NOMO-1 (cell line): ENCODE results near the gene HECTD1.
A peak's percentile ranks its signal among the peaks of the same experiment; 100 is the strongest.
"Not testable (repeated sequence)": the region's sequence is repeated elsewhere in the genome, so short reads cannot be mapped to it uniquely, and the experiment has no call there.

Experiments used
- DNase-seq, 2 experiments: peaks; one replicate each; lab custom pipeline; 2025; ENCODE audit not compliant: unreplicated experiment in 2 of 2; lab: John Stamatoyannopoulos, UW

Gene HECTD1

DNA sequence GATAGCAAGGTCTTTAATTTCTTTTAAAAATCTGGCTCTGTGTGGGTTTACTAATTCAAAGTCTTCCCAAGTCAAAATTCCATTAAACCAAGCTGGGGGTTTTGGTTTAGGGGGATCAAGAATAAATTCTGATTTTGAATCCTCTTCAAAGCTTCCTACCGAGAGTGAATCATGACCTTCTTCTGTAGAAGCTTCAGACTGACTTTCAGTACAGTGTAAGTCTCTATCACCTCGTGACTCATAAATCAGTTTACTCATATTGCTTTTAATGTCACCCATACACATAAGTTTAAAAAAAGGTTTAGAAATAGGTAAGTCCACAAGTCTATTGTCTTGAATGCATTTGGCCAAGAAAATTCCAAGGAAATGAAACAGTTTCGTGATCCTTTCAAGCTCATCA lies 100.8 kb downstream of the HECTD1 start:
- no peak for DNase-seq

DNA sequence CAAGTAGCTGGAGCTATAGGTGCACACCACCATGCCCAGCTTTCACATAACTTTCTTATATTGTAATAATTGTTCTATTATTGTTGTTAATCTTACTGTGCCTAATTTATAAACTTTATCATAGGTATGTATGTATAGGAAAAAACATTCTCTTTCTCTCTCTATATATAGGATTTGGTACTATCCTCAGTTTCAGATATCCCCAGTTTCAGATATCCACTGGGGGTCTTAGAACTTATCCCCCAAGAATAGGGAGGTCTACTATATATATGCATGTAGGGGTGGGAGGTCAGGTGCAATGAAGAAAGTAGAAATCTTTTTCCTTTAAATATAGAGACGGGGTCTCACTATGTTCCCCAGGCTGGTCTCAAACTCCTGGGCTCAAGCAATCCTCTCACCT lies 110.5 kb downstream of the HECTD1 start:
- DNase-seq, result no peak

DNA sequence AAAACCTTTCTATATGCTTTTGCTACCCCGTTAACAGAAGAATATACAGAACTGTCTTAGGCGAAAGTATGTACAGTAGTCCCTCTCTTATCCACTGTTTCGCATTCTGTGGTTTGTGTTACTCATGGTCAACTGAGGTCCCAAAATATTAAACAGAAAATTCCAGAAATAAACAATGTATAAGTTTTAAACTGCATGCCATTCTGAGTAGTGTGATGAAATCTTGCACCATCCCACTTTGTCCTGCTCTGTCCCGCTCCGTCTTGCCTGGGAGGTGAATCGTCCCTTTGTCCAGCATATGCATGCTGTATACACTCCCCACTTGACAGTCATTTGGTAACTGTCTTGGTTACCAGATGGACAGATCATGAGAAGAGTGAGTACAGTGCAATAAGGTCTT lies 111.3 kb downstream of the HECTD1 start:
- DNase-seq, result no peak

DNA sequence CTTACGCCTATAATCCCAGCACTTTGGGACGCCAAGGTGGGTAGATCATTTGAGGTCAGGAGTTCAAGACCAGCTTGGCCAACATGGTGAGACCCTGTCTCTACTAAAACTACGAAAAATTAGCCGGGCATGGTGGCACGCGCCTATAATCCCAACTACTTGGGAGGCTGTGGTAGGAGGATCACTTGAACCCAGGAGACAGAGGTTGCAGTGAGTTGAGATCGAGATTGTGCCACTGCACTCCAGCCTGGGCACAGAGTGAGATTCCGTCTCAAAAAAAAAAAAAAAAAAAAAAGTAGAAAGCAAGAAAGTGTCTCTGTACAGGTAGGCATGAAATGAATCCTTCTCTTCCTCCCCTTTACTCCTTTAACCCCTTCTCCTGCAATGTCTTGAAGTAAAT lies 111.8 kb downstream of the HECTD1 start:
- not testable (repeated sequence) for DNase-seq

- DNase-seq, result not testable (repeated sequence)
Measured at GRCh38 chr14:31093884-31094839, 113.4 kb downstream of the HECTD1 start.

DNA sequence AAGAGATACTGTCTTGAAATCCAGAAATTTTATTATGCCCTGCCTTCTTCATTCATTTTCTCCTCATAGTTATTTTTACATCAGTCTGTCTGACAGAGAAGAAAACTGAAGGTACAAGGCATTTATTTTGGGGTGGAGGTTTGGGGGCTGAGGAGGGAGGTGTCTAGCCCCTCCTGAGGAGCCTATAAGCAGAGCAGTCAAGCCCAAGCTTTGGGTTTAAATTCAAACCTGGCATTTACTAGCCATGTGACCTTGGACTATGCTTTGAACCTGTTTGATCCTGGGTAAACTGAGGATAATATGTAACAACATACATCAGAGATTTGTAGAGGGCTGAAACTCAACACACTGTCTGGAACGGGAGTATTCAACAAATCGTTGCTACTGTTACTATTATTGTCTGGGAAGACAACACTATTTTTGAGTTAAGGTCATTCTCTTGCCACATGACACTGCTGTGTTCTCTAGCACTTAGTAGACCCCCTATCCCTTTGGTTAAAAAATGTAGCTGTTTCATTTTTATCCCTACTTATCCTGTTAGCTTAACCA lies 115.4 kb downstream of the HECTD1 start:
- DNase-seq, result no peak

DNA sequence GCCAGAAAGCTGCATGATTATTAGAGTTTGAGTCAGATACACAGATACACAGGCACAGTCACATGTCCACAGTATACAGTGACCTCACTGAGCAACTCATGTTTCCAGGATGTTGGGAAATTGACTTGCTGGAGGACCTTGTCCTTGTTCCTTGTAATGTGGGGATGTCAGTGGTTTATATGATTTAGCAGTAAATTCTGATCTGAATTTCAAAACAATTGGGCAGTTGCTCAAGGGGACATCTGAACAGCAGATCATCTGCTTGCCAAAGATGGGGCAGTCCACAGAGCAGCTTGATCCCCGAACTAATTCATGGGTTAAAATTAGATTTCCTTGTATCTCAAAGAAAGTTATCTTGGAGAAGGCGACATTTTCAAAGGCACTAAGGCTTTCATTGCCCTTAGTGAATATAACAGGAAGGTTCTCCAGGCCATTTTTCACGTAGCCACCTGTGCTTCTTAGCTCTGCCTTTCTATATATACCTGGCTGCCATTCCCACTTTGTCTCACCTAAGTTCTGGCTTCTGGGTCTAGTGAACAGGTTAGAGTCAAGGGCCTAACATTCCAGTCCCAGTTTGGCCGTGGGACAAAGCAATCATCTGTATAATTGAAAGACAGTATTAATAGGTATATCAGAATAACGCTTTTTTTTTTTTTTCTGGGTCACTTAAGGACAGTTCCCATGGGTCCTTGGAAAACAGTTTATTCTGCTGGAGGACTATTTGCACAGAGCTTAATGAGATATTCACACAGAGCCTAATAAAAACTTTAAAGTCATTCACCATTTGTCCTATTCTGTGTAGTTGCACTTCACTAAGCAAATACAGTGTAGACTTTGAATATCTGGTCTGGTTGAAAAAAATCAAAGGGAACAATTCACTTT lies 116.5 kb downstream of the HECTD1 start:
- DNase-seq, result peak; percentile 55 to 76

DNA sequence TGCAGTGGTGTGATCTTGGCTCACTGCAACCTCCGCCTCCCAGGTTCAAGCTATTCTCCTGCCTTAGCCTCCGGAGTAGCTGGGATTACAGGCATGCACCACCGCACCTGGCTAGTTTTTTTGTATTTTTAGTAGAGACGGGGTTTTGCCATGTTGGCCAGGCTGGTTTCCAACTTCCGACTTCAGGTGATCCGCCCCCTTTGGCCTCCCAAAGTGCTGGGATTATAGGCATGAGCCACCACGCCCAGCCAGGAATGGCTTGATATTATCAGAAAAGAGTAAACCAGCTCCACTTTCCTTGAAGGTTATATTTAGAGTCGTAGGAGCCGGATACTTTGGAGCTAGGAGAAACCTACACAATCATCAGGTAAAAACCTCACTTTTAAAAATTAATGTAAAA lies 121.1 kb downstream of the HECTD1 start:
- not testable (repeated sequence) for DNase-seq

DNA sequence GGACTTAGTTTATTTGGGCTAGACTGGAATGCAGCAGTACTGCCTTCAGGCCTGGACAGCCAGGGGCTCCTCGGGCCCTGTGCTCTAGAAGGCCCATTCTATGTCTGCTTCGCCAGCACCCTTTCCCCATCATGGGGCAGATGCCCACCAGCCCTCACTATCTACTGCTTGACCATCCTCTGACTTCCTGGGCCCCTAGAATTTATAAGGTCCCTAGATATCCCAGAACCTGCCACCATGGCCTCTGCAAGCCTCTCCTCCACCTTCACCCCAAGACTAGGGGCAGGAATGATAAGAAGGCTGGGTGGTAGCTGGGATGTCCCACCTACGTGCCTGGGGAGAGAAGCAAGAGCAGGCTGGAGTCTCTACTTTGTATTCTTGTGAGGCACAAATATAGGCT lies 122.6 kb downstream of the HECTD1 start:
- DNase-seq, result no peak

GRCh38 chr14:31084385-31084784 lies 123.2 kb downstream of the HECTD1 start:
- DNase-seq, result no peak

DNA sequence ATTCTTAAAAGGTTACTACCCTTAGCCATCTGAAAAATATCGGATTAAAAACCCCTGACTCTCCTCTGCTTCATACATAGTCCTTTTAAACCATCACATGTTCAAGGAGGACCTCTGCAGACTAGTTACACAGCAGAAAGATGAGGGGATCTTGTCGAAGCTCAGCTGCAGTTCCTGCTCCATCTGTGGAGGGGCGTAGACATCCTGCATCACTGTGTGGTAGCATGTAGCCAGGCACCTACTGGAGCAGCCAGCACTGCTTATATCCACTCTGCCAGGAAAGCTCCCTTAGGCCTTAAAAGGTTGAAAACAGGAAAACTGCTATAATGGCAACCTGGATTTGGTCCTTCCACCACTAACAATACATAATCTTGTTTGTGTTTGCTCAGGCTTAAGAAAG lies 123.8 kb downstream of the HECTD1 start:
- no peak for DNase-seq

DNA sequence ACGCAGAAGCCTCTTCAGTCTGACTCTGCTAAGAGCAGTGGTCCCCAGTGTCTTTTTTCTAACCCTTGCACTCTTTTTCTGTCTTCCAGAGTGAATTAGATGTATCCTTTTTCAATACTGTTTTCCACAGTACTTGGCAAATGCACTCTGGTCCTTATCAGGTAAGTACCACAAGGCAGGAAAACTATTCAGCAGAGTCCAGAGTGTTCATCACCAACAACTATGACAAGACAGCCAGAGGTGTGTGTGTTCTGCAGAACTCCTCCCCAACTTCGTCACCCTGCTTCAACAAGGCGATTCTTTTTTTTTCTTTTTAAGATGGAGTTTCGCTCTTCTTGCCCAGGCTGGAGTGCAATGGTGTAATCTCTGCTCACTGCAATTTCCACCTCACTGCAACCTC lies 127.1 kb downstream of the HECTD1 start:
- DNase-seq, result no peak

DNA sequence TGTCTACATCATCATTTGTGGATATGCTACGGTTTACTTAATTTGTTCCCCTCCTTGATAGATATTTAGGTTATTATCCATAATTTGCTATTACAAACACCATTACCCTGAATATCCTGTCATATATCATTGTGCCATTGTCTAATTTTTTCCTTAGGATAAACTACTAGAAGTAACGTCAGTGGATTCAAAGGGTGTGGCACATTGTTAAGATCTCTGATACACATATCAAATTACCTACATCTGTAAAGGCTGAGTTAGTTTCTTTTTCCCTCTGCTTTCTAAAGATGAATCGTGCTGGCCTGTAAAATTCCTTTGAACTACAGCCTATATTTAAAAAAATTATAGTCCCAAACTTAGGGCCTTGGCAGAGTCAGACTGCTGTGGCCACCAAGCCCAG lies 127.5 kb downstream of the HECTD1 start:
- DNase-seq, result no peak

DNA sequence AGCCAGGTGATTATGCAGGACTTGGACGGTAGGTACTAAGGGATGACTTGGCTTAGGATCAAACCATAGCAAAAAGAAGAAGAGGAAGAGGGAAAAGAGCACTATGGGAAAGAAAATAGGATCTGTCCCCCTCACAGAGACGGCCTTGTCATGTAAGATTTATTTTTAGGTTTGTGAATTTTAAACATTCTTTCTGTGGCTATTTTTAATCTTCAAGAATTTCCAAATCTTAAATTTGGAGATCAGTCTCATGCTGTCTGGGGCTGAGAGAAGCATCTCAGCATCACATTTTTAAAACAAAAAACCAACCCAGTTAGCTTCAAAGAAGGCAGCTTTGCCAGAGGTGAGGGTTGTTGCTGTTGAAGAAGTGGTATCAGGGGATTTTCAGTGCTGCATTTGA lies 128.8 kb downstream of the HECTD1 start:
- no peak for DNase-seq

DNA sequence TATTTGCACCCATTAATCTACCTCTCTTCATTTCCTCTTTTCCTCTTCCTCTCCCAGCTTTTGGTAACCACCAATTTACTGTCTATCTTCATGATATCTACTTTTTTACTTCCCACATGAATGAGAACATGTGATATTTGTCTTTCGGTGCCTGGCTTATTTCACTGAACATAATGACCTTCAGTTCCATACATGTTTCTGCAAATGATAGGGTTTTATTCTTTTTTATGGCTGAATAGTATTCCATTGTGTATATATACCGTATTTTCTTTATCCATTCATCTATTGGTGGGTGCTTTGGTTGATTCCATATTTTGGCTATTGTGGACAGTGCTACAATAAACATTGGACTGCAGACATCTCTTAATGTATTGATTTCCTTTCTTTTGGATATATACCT lies 132.4 kb downstream of the HECTD1 start:
- DNase-seq, result no peak

DNA sequence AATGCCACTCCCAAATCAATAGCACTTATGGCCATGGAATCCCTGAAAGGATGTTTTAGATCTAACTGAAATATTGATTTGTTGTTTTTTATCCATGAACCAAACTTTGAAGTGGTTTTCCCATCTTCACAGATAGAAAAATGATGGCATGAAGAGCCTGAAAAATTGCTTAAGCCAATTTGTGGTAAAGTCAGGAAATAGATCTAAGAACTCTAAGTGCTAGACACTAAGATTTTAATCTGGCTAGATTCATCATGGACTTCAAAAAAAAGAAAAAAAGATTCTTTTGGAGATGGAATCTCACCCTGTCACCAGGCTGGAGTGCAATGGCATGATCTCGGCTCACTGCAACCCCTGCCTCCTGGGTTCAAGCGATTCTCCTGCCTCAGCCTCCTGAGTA lies 136.4 kb downstream of the HECTD1 start:
- DNase-seq, result no peak

DNA sequence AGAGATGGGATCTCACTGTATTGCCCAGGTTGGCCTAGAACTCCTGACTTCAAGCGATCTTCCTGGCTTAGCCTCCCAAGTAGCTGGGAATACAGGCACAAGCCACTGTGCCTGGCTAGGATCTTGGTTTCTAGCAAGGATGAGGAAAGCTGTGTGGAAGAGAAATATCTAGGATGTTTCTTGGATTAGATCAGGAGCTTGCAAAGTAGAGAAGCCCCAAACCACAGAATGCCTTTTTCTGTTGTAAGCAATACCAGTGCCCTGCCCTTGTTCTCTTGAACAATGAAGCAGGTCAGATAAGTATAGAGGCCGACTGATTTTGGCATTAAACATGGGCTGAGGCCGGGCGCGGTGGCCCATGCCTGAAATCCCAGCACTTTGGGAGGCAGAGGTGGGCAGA lies 137.2 kb downstream of the HECTD1 start:
- DNase-seq, result no peak

GRCh38 chr14:31069343-31069742 lies 138.2 kb downstream of the HECTD1 start:
- DNase-seq, result no peak

- peak; percentile 67 to 91 for DNase-seq
Measured at GRCh38 chr14:31068235-31068634, 139.4 kb downstream of the HECTD1 start.

DNA sequence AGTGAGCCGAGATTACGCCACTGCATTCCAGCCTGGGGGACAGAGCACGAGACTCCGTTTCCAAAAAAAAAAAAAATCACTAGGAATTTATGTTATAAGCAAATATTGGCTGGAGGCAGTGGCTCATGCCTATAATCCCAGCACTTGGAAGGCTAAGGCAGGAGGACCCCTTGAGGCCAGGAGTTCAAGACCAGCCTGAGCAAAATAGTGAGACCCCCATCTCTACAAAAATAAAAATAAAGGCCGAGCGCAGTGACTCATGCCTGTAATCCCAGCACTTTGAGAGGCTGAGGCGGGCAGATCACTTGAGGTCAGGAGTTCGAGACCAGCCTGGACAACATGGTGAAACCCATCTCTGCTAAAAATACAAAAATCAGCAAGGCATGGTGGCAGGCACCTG lies 144.7 kb downstream of the HECTD1 start:
- not testable (repeated sequence) for DNase-seq

- DNase-seq, result no peak
Measured at GRCh38 chr14:31060253-31060875, 147.2 kb downstream of the HECTD1 start.
